ENCODE data around the gene OR52A1. TPM values are rescaled to one million over a fixed set of nuclear protein-coding genes. Genes with fewer than 3 reads are reported as not detected.

The OR52A1 gene
- total RNA-seq, 4 donors from 2014 or later = not detected

GRCh38 chr11:5137014-5137413 lies 17.5 kb downstream of the OR52A1 start:
- Histone ChIP-seq H3K9me3 (no peaks in the 10 kb centered on the region), H3K4me3 (no peak overlapping the region), H3K27me3 (no peaks in the 10 kb centered on the region), H3K27ac (no peak overlapping the region), H3K36me3 (no peaks in the 10 kb centered on the region), H3K4me1 (no peaks in the 10 kb centered on the region)
- no peak for ATAC-seq
- in situ Hi-C loops (cut with MboI; ENCODE audit: low sequenced_read_pairs in 4 of 4) = no loop called here
- intact Hi-C loops (cut with DNase I; ENCODE audit: low total_unique reads) = no loop called here
- no peak for DNase-seq
- no peak for TF ChIP-seq POLR2A (IDR thresholded peaks at IDR 0.05)
- TF ChIP-seq CTCF (IDR thresholded peaks at IDR 0.05 in 4 of 5, conservative IDR thresholded peaks at IDR 0.05 in 1 of 5) = no peak

GRCh38 chr11:5136261-5136660 lies 18.3 kb downstream of the OR52A1 start:
- no peaks in the 10 kb centered on the region for H3K9me3 ChIP-seq
- no peak overlapping the region for H3K4me3 ChIP-seq
- TF ChIP-seq CTCF (IDR thresholded peaks at IDR 0.05 in 4 of 5, conservative IDR thresholded peaks at IDR 0.05 in 1 of 5) (no peak), POLR2A (IDR thresholded peaks at IDR 0.05) (no peak)
- in situ Hi-C loops (cut with MboI; ENCODE audit: low sequenced_read_pairs in 4 of 4) (no loop called here), intact Hi-C loops (cut with DNase I; ENCODE audit: low total_unique reads) (no loop called here)
- DNase-seq (no peak), ATAC-seq (no peak)
- no peaks in the 10 kb centered on the region for H3K27me3 ChIP-seq
- no peaks in the 10 kb centered on the region for H3K4me1 ChIP-seq
- no peaks in the 10 kb centered on the region for H3K36me3 ChIP-seq
- H3K27ac ChIP-seq = no peak overlapping the region

GRCh38 chr11:5131584-5132335 lies 22.8 kb downstream of the OR52A1 start:
- intact Hi-C loops (cut with DNase I; ENCODE audit: low total_unique reads) = no loop called here

GRCh38 chr11:5129457-5129877 lies 25.1 kb downstream of the OR52A1 start:
- no peak for ATAC-seq
- Histone ChIP-seq H3K27me3 (no peaks in the 10 kb centered on the region), H3K27ac (no peak overlapping the region), H3K4me1 (no peaks in the 10 kb centered on the region), H3K9me3 (no peaks in the 10 kb centered on the region), H3K4me3 (no peak overlapping the region), H3K36me3 (no peaks in the 10 kb centered on the region)
- in situ Hi-C loops (cut with MboI; ENCODE audit: low sequenced_read_pairs in 4 of 4) (no loop called here), intact Hi-C loops (cut with DNase I; ENCODE audit: low total_unique reads) (no loop called here)
- TF ChIP-seq POLR2A (IDR thresholded peaks at IDR 0.05) = no peak
- TF ChIP-seq CTCF (IDR thresholded peaks at IDR 0.05 in 4 of 5, conservative IDR thresholded peaks at IDR 0.05 in 1 of 5) = no peak
- DNase-seq = no peak

More at GRCh38 chr11:5131584-5132335, 22.8 kb downstream of the OR52A1 start:
- Histone ChIP-seq H3K27ac (no peak overlapping the region), H3K9me3 (no peaks in the 10 kb centered on the region), H3K36me3 (no peaks in the 10 kb centered on the region), H3K27me3 (no peaks in the 10 kb centered on the region), H3K4me3 (no peak overlapping the region), H3K4me1 (no peaks in the 10 kb centered on the region)
- TF ChIP-seq POLR2A (IDR thresholded peaks at IDR 0.05) (no peak), CTCF (IDR thresholded peaks at IDR 0.05 in 4 of 5, conservative IDR thresholded peaks at IDR 0.05 in 1 of 5) (no peak)
- DNase-seq = no peak
- ATAC-seq = no peak
- in situ Hi-C loops (cut with MboI; ENCODE audit: low sequenced_read_pairs in 4 of 4) = no loop called here

Measured in gastrocnemius medialis (tissue), 4 donors.